GM18498 (cell line): ENCODE results near the gene RPL13.

Source experiments
- ATAC-seq: cut with Tn5 transposase; IDR thresholded peaks from one replicate; pipeline ENCODE4 v1.9.1; 2021; ENCODE audit warnings: mild to moderate bottlenecking, moderate library complexity; ENCODE audit not compliant: unreplicated experiment

Gene RPL13

GRCh38 chr16:89596061-89596689 is 35.7 kb downstream of the RPL13 start:
- ATAC-seq = no peak

DNA sequence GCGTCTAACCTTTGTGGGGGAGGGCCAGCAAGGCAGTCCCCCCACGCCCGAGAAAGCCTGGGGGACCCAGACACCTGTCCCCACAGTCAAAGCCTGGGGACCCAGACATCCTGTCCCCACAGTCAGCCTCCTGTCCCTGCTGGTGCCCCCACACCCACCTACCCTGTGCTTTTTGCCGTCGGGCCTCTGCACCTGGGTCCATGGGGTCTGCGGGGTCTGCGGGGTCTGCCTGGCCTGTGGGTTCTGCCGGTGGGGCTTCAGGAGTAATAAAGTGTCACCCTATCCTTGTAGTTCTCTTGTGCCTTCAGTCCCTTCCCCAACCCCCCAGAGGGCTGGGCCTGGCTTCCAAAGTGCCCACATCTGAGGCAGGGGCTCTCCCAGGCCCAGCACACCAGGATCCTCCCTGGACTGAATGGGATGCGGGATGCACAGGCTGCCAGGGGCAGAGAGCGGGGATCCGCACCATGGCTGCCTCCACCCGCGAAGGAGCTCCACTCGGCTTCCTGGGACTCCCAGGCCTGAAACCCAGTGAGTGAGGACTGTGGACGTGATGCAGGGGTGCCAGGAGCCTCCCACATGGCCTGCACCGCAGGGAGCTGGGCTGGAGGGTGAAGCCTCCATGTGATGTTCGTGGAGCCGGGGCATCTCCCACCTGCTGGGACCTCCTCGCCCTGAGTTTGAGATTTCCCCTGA is 36.6 kb downstream of the RPL13 start:
- no peak for ATAC-seq

- ATAC-seq = no peak
These were observed 37.7 kb downstream of the RPL13 start for GRCh38 chr16:89598199-89598598.

DNA sequence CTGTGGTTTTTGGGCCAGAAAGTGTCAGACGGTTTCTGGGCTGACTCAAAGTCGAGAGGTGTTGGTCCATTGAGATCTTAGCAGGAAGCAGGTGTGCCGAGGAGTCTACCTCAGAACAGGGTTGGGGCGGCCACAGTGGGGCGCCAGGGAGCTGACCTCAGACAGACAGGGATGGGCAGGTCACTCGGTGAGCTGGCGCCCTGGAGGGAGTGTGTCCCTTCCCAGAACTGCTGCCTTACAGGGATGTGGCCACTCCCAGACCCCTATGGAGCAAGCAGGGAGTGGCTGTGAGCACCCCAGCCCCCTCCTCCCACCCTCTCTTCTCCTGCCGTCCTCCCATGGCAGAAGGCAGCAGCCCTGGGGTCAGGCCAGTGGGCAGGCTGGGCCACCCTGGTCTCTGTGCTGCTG is 39.0 kb downstream of the RPL13 start:
- no peak for ATAC-seq

GRCh38 chr16:89599902-89600301 is 39.4 kb downstream of the RPL13 start:
- ATAC-seq = no peak

GRCh38 chr16:89600427-89600826 is 39.9 kb downstream of the RPL13 start:
- ATAC-seq = no peak

DNA sequence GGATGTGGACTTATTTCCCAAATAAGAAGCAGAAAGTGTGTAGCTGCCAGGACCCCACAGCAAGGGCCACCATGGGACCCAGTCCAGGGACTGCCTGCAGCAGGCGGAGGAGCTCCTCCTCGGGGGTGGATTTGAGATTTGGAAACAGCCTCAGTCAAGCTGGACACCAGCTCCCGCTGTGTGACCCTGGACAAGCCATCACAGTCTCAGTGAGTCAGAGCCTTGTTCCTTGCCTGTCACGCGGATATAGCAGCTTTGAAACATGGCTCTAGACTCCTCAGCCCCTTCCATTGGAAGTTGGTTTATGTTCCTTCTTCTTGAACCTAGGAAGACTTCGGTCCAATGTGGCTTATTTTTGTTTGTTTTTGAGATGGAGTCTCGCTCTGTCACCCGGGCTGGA is 40.5 kb downstream of the RPL13 start:
- no peak for ATAC-seq

DNA sequence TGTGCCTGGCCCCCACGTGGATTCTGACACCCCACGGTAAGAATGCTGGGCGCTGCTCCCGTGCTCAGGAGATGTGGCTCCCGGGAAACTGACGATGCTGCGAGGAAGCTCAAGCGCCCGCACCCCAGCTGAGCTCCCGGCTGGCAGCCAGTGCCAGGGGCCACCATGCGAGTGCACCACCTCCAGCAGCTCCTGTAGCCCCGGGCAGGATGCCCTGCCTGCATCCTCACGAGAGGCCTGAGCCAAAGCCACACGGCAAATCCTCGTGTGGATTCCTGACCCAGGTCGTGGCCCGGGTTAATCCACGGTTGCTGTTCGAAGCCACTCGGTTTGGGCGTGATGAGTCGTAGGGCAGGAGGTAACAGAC is 41.4 kb downstream of the RPL13 start:
- ATAC-seq = no peak

- no peak for ATAC-seq
These were observed 41.9 kb downstream of the RPL13 start for GRCh38 chr16:89602273-89602951.

GRCh38 chr16:89602952-89603590 is 42.6 kb downstream of the RPL13 start:
- ATAC-seq = no peak

- ATAC-seq = no peak
These were observed 44.3 kb downstream of the RPL13 start for GRCh38 chr16:89604764-89605163.

DNA sequence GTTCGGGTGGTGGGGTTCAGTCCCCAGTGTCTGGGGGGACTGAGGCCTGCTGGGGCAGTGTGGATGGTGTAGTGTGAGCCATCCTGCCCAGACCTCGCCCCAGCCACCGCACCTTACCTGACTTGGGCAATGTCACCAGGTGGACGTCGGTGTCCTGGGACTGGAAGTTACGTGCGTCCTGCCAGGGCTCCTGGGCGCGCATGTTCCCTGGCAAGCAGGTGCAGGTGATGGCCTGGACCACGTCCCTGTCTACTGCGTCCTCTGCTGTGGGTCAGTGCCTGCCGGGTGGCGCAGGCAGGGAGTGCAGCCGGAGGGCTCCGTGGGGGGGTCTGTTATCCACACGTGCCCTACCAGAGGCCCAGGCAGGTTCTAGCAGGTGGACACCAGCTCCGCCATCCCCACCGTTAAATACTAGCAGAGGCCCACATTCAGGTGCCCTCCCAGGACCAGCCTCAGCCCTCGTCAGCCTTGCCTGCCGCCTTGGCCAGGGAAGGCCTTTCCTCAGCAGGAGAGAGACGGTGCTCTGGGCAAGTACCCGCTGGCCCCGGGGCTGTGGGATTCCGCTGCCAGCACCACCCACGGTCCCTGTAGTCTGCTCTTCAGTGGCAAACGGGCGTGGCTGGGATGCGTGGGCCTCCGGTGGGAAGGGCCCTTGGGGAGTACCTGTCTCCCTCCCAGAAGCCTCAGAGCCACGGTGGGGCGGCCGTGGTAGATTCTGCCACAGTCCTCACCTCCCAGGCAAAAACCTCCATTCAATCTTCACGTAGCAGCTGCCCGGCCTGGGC is 44.9 kb downstream of the RPL13 start:
- no peak for ATAC-seq

DNA sequence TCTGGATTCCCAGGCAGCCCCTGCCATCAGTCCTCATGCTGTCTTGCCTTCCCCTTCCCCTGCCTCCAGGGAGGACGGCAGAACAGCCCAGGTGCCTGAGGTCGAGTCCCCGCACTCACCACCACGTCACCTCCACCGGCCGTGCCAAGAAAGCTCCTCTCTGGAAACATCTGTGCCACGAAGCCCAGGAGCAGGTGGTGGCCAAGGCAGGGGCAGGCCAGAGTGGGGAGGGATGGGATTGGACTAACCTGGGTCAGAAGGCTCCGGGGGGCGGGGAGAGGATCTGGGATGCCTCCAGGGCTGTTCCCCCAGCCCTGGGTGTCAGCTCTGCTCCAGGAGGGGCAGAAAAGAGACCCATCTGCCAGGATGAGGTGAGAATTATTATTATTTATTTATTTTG is 45.5 kb downstream of the RPL13 start:
- no peak for ATAC-seq

DNA sequence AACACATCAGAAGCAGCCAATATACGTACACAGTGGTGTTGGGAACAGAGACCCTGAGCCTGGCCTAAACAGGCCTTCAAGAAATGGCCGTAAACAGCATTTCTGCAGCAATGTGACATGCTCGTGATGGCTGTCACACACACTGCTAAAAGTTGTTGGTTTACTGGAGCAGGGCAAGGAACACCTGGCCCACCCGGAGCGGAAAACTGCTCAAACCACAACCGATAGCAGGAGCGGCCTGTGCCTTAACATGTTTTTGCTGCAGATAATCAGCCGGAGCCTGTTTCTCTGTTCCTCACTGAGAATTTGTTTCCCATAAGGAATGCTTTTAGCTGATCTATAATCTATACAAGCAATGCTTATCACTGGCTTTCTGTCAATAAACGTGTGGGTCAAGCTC is 47.0 kb downstream of the RPL13 start:
- no peak for ATAC-seq

- no peak for ATAC-seq
These were observed 47.7 kb downstream of the RPL13 start for GRCh38 chr16:89607937-89608740.

DNA sequence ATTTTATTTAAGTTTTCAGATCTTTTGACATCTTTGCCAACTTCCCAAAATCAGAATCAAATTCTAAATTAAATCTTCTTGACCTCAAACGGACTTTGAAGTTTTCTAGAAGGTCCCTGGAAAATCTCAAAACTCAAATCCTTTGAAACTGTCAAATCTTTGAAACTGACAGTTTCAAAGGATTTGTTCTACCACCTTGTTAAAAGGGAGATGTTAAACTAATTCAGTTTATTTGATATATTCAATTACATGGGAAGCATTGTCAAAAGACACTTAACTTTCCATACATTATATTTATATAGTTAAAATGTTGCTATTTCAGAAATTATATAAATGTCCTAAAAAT is 49.6 kb downstream of the RPL13 start:
- ATAC-seq = no peak

DNA sequence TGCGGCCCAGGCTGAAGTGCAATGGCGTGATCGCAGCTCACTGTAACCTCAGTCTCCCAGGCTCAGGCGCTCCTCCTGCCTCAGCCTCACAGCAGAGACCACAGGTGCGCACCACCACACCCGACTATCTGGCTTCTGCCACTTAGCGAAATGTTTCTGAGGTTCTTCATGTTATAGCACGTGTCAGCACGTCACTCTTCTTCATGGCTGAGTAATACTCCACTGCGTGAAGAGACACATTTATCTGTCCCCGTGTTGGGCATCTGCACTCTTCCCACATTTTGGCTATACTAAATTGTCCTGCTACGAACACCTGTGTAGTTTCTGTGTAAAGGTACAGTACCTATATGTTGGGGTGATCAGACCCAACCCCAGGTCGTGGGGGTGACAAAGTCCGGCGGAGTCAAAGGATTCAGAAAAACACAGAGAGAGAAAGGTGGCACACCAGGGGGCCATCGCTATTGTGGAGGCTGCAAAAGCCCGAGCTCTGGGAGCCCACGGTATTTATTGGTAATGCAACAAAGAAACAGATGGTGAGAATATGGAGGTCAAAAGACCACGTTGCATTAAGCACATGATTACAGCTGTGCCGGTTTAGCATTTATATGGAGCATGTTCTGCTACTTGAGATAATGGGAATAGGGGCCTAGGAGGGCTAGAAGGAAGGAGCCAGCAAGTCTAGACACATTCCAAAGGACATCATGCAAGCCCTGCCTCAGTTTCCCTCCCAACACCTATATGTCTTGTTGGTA is 52.1 kb downstream of the RPL13 start:
- no peak for ATAC-seq

DNA sequence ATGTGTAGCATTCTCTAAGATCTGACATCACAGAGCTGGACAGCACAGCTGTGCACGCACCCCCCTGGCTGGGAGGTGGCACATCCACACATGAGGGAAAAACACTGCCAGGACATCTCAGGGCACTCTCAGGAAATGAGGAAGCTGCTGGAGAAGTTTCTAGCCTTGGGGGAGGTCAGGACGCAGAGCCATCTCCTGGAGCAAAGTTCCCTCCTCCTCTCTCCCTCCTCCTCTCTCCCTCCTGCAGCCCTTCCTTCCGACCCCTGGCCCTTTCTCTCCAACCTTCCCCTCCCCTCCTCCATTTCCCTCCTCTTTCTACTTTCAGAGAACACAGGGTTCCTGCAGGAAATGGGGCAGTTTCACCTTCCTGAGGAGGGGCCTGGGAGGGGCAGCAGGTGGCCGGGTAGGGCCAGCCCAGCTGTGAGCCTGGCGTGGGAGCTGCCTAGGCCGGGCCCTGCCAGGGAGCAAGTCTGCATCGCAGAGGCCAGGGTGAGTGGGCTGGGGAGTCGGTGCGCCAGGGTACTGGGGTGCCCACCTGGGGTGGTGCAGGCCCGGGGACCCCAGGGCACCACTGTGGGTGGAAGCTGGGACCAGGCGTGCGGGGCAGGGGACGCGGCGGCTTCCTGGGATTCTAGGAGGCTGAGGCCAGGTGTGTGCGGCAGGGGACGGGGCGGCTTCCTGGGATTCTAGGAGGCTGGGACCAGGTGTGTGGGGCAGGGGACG is 52.9 kb downstream of the RPL13 start, which contains the start of gene DPEP1:
Gene DPEP1 (plus strand): TSS at position 412 of the 723 bp plus-strand sequence. CDS start 16,769 bp downstream, outside the sequence.
- no peak for ATAC-seq

DNA sequence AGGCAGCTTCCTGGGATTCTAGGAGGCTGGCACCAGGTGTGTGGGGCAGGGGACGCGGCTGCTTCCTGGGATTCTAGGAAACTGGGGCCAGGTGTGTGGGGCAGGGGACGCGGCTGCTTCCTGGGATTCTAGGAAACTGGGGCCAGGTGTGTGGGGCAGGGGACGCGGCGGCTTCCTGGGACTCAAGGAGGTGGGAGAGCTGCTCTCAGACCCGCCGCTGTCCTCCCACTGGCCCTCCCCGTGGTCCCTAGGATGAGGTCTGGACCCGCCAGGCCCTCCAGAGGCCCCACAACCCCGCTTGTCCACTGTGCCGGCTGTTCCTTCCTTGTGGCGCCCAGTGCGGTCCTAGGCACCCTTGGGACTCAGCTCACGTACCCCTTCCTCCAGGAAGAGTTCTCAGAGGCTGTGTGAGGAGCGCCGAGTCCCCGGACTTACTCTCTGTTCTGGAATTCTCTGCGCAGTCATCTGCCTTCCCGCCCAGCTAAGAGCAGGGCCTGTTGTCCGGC is 53.5 kb downstream of the RPL13 start:
- no peak for ATAC-seq
